Lower leg skin (tissue), 3 donors: ENCODE measurements around the gene ARHGEF33.

Experiments used
- POLR2A ChIP-seq, 2 donors: fragments of 450-650 bp; IDR thresholded peaks; one replicate each; pipeline ENCODE4 v1.6.1; 2016 to 2017; ENCODE audit warnings: antibody characterized with exemption in 2 of 2, mild to moderate bottlenecking in 1 of 2, moderate library complexity in 1 of 2
- TF ChIP-seq, protein P1 (sequence below), 3 donors: fragments of 450-650 bp; IDR thresholded peaks; one replicate each; pipeline ENCODE4 v1.5.1; 2016; ENCODE audit warnings: antibody characterized with exemption in 3 of 3, mild to moderate bottlenecking in 3 of 3, moderate library complexity in 2 of 3

DNA sequence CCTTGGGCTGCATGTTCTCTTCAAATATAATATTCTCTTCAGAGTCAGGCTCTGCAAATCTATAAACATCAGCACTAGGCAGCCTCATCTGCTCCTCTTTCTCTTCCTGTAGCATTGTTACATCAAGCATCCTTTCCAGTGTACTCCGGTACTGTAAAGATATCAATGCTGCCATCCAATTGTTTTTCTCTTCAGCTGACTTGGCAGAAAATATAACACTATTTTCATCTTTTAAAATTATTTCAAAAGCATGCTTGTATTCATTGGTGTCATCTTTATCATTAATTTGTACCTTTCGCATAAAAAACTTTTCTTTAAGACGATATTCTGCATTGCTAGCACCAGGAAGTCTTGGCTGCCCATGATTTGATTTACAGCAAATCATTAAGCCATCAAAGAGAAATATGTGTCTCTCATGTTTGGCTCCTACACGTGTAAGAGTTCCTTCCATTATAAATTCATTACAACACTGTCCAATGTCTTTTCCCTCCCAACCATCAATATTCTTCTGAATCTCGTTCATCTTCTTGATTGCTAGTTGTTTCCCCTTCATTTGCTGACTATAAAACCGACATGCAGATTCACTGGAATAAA lies 133.1 kb downstream of the ARHGEF33 start:
- TF ChIP-seq, protein P1, sequence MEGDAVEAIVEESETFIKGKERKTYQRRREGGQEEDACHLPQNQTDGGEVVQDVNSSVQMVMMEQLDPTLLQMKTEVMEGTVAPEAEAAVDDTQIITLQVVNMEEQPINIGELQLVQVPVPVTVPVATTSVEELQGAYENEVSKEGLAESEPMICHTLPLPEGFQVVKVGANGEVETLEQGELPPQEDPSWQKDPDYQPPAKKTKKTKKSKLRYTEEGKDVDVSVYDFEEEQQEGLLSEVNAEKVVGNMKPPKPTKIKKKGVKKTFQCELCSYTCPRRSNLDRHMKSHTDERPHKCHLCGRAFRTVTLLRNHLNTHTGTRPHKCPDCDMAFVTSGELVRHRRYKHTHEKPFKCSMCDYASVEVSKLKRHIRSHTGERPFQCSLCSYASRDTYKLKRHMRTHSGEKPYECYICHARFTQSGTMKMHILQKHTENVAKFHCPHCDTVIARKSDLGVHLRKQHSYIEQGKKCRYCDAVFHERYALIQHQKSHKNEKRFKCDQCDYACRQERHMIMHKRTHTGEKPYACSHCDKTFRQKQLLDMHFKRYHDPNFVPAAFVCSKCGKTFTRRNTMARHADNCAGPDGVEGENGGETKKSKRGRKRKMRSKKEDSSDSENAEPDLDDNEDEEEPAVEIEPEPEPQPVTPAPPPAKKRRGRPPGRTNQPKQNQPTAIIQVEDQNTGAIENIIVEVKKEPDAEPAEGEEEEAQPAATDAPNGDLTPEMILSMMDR (IDR thresholded peaks at IDR 0.05), result no peak
- no peak for TF ChIP-seq POLR2A (IDR thresholded peaks at IDR 0.05)
